GM19099 (cell line): ENCODE results near the gene ADCY5.

Source experiments
- POLR2A ChIP-seq: IDR thresholded peaks from 3 replicates; pipeline ENCODE4 v1.6.1; 2011; ENCODE audit warnings: low read depth; ENCODE audit not compliant: insufficient read length; ENCODE audit errors: extremely low read depth

ADCY5 gene

DNA sequence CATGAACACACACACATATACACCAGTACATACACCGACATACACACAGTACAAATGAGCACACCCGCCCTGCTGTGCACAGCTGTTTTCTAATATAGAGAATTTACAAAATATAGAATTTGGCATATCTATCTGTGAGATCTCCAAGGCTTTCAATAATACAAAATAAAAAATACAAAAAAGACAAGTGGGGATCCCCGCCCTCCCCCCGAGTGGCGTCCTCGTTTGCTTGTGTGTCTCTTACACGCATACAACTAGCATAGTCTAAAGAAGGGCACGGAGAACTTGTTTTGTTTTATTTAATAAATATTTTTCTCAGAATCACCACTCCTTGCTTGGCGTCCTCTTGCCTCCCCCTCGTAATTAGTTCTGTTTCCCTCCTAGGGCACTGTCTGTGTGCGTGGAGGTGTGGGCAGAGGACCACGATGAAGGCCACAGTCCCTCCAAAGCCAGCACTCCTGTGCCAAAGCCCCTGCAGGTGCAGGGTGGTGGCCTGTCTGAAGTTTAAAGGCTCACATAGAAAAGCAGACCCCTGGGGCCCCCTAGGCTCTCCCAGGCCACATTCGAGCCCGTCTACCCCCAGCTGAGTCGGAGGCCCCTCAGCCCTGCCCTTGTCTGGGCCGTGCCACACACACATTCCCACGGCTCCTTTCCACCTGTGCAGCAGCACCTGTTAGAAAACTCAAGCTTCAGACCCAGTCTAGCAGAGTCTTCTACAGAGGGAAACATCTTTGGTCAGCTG is 165.1 kb downstream of the ADCY5 start:
- TF ChIP-seq POLR2A, result no peak

DNA sequence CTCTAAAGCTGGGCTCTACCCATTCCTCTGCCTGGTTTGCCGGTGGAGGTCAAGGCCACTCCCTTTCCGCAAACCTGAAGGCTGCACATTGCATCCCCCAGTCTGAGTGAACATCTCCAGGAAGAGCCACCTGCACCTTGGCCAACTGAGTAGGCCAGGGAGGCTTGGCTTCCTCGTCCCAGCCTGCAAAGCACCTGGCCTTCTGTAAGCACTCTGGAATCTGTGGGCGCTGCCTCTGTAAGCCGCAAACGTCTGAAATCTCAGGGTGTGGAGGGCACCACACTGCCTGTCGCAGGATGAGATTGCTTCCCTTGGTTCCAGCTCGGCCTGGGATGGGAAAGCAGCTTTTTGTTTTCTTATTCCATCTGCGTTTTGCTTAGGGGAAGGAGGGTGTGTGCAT is 165.8 kb downstream of the ADCY5 start:
- TF ChIP-seq POLR2A, result no peak

- no peak for TF ChIP-seq POLR2A
Measured at GRCh38 chr3:123282461-123282860, 166.4 kb downstream of the ADCY5 start.

DNA sequence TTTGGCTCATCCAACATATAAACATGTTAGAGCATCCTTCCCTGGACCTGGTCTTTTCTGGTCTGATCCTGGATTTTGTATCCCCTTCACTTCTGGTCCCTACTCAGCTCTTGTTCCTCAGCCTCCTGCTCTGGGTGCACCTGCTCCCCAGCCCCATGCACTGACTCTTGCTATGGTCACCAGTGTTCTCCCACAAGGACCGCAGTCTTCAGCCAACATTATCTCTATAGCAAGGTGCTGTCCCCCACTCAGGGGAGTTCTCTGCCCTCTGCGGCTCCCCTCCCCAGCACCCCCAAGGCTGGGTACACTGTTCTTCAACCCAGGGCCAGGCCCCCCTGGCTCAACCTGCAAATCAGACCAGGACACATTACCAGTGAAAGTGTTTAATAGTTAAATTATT is 167.0 kb downstream of the ADCY5 start:
- no peak for TF ChIP-seq POLR2A

GRCh38 chr3:123281406-123281805 is 167.5 kb downstream of the ADCY5 start:
- TF ChIP-seq POLR2A, result no peak

DNA sequence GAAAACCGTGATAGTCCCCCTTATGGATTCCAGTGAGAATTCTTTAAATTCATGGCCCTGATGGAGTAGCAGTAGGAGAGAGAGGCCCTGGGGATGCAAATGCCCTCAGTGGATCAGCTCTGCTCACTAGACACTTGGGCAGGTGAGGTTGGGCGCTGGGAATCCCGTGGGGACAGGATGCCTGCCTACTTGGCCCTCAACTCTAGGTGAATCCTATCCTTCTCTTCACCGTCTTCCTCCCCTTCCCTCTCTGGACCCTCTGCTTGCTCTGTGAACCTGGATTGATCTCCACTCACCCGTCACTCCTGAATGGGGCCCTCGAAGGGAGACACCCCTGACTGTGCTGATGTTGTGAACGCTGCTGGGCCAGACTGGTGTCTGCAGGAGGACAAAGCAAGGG is 169.8 kb downstream of the ADCY5 start:
- no peak for TF ChIP-seq POLR2A

DNA sequence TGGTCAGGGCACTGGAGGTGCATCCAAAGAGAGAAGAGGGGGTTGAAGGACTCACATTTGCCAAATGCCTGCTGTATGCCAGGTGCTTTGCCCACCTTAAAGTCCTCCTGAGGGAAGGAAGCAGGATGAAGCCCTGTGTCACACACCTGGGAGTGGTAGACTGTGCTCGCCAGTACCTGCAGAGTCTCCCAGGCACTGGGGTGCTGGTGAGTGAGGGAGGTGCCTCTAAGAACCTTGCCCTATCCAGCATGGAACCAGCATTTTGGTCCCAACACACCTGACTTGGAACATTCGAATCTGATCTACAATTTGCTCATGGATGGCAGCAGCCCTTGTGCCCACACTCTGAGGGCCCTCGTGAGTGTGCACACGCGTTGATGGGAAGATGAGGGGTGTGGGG is 170.4 kb downstream of the ADCY5 start:
- TF ChIP-seq POLR2A, result no peak

GRCh38 chr3:123277106-123277505 is 171.8 kb downstream of the ADCY5 start:
- no peak for TF ChIP-seq POLR2A

DNA sequence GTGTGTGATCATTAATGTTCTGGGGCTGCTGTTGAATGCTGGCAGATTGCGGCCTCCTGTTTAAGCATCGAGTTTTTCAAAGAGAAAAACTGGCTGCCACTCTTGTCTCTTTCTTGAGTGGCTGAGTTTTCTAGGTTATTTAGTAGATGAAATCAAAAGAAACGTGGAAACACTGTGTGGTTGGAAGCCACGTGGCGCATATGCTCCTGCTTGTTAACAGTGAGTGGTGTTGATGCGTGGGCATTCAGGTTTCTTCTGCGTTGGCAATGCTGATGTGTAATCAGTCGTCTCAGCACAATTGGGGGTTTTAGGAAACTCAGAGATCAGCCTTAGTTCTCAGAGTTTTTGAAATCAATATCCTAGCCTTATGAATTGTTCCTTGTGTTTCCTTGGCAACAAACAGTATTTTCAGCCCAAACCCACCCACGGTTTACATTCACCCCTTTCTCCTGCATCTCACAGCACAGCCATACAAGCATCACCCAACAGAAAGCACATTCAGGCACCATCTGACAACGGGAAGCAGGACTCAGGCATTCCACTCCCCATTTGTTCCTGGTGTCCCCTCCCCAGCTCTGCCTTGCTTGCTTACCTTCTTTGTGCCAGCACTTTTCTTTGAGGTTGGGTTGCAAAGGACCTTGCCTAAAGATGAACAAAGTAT is 172.4 kb downstream of the ADCY5 start:
- no peak for TF ChIP-seq POLR2A

DNA sequence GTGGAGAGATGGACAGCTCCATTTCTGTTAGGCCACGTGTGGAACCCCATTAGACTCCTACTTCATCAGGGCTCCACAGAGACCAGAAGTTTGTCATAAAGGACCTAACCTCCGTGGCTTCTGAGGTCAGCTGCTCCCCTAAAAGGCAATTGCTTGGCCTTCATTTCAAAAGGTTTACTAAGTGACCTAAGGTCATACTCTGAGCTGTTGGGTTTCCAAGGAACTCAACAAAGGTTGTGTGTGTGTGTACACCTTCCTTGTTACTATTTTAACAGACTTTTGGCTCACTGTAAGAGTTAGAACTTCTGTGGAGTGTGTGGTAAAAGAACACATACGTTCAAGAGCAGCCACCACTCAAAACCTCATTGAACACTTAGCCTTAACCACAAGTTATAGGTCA is 173.2 kb downstream of the ADCY5 start:
- no peak for TF ChIP-seq POLR2A

DNA sequence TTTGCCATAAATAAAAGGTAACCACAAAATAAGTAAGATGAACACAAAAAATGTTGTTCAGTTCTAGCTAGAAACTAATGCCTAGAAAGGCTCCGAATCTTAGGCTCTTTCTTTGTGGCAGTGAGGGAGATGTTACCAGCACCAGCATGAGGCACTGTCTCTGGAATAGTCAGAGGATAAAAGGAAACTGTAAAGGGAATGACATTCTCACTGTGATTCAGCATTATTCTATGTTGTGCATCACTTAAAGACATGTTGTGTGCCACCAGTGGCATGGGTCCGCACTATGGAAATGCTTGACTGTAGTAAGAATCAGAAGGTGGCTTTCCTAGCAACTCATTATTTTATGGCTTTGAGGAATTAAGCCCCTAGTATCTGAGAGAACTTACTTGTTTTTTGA is 176.3 kb downstream of the ADCY5 start:
- TF ChIP-seq POLR2A, result no peak

GRCh38 chr3:123271466-123272159 is 177.3 kb downstream of the ADCY5 start:
- TF ChIP-seq POLR2A, result no peak

- TF ChIP-seq POLR2A, result no peak
Measured at GRCh38 chr3:123270818-123271217, 178.1 kb downstream of the ADCY5 start.

DNA sequence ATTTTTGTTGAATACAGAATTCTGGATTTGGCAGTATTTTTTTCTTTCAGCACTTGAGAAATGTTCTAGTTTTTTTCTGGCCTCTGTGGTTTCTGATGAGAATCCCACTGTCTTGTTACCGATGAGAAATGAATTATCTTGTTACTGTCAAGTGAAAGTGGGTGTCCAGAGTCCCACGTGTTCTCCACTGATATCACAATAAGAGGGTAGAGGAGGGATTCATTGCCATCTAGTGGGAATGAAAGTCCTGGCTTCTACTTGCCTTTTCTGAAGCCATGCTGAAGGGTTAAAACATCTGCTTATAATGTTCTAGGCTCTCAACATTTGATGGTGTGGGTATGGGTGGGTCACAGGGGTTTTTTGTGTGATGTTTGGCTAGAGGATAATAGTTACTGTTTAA is 181.1 kb downstream of the ADCY5 start:
- TF ChIP-seq POLR2A, result no peak

DNA sequence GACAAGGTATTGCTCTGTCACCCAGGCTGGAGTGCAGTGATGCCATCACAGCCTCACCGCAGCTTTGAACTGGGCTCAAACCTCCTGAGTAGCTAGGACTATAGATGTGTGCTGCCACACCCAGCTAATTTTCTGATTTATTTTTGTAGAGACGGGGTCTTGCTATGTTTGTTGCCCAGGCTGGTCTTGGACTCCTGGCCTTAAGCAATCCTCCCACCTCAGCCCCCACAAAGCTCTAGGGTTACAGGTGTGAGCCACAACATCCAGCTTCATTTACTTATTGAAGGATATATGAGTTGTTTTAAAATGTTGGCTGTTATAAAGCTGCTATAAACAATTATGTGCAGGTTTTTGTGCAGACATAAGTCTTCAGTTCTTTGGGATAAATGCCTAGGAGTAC is 184.9 kb downstream of the ADCY5 start:
- no peak for TF ChIP-seq POLR2A

DNA sequence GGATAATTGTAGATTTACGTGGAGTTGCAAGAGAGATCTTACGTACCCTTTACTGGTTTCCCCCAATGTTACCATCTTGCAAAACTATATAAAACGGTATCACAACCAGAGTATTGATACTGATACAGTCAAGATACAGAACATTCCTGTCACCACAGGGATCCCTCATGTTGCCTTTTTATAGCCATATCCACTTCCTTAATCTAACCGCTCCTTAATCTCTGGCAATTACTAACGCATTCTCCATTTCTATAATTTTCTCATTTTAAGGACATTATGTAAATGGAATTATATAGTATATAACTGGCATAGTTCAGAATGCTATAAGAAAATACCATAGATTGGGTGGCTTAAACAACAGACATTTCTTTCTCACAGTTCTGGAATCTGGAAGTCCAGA is 186.0 kb downstream of the ADCY5 start:
- TF ChIP-seq POLR2A, result no peak
